Measurements from ENCODE around the gene CWC25.
"Not testable (repeated sequence)": the region's sequence is repeated elsewhere in the genome, so short reads cannot be mapped to it uniquely, and the experiment has no call there.

CWC25 gene

GRCh38 chr17:38824899-38825761, at the start of gene CWC25:
Gene CWC25 (minus strand): TSS chr17:38825321. CDS start chr17:38825183, 138 bp downstream.
- peak; percentile 94 to 96 for DNase-seq (ENCODE audit: low read depth in 1 of 2, low spot score in 1 of 2)

GRCh38 chr17:38873640-38874380, 48.7 kb upstream of the CWC25 start:
- no peak for DNase-seq (ENCODE audit: low read depth in 1 of 2, low spot score in 1 of 2)

GRCh38 chr17:38872671-38873385, 47.7 kb upstream of the CWC25 start:
- DNase-seq (ENCODE audit: low read depth in 1 of 2, low spot score in 1 of 2): no peak

GRCh38 chr17:38872027-38872511, 46.9 kb upstream of the CWC25 start:
- DNase-seq (ENCODE audit: low read depth in 1 of 2, low spot score in 1 of 2): no peak

GRCh38 chr17:38871247-38872015, 46.3 kb upstream of the CWC25 start:
- peak; percentile 37 to 57 for DNase-seq (ENCODE audit: low read depth in 1 of 2, low spot score in 1 of 2)

GRCh38 chr17:38870259-38871165, 45.4 kb upstream of the CWC25 start:
- peak; percentile 39 to 50 for DNase-seq (ENCODE audit: low read depth in 1 of 2, low spot score in 1 of 2)

- DNase-seq (ENCODE audit: low read depth in 1 of 2, low spot score in 1 of 2): peak; percentile 74 to 78
Observed at GRCh38 chr17:38869526-38870258, 44.6 kb upstream of the CWC25 start, which contains the start of gene LASP1. Gene LASP1 (plus strand): TSS chr17:38870058. CDS start chr17:38870190, 132 bp downstream.

GRCh38 chr17:38868817-38869525, 43.9 kb upstream of the CWC25 start:
- DNase-seq (ENCODE audit: low read depth in 1 of 2, low spot score in 1 of 2): peak; percentile 77 to 90

- DNase-seq (ENCODE audit: low read depth in 1 of 2, low spot score in 1 of 2): no peak
Observed at GRCh38 chr17:38867968-38868816, 43.1 kb upstream of the CWC25 start.

- peak in 1 of 2 donors; percentile 60 for DNase-seq (ENCODE audit: low read depth in 1 of 2, low spot score in 1 of 2)
Observed at GRCh38 chr17:38867179-38867967, 42.3 kb upstream of the CWC25 start.

- no peak for DNase-seq (ENCODE audit: low read depth in 1 of 2, low spot score in 1 of 2)
Observed at GRCh38 chr17:38864636-38865398, 39.7 kb upstream of the CWC25 start.

- DNase-seq (ENCODE audit: low read depth in 1 of 2, low spot score in 1 of 2): no peak
Observed at GRCh38 chr17:38861399-38861843, 36.3 kb upstream of the CWC25 start.

GRCh38 chr17:38857271-38857670, 32.1 kb upstream of the CWC25 start:
- no peak for DNase-seq (ENCODE audit: low read depth in 1 of 2, low spot score in 1 of 2)

GRCh38 chr17:38855101-38855714, 30.1 kb upstream of the CWC25 start:
- DNase-seq (ENCODE audit: low read depth in 1 of 2, low spot score in 1 of 2): not testable (repeated sequence)
